BE2C (cell line): ENCODE results near the gene DFFB.

ENCODE experiments used
- DNase-seq: peaks from one replicate; pipeline ENCODE4 v3.0.0-alpha.2; 2020
- H3K27me3 ChIP-seq: fragments of 250-450 bp; sonication (Bioruptor Pico); 2 replicates; pipeline ENCODE4 v1.5.1; 2020; ENCODE audit warnings: mild to moderate bottlenecking
- H3K36me3 ChIP-seq: fragments of 250-450 bp; sonication (Bioruptor Pico); 2 replicates; pipeline ENCODE4 v1.5.1; 2020; ENCODE audit warnings: mild to moderate bottlenecking
- H3K4me1 ChIP-seq: fragments of 250-450 bp; sonication (Bioruptor Pico); 2 replicates; pipeline ENCODE4 v1.5.1; 2020
- H3K4me3 ChIP-seq: 2 replicates; pipeline ENCODE4 v1.5.1; 2011; ENCODE audit warnings: low read depth, low read length
- H3K9me3 ChIP-seq: fragments of 250-450 bp; sonication (Bioruptor Pico); 2 replicates; pipeline ENCODE4 v1.5.1; 2020
- CTCF ChIP-seq: IDR thresholded peaks from 2 replicates; pipeline ENCODE4 v1.5.1; 2012; ENCODE audit warnings: mild to moderate bottlenecking, low read depth, low read length

The DFFB gene

GRCh38 chr1:3820316-3820715, 37.0 kb upstream of the DFFB start:
- H3K4me3 ChIP-seq = no peak overlapping the region
- DNase-seq = no peak
- H3K27me3 ChIP-seq = no peaks in the 10 kb centered on the region
- no peaks in the 10 kb centered on the region for H3K9me3 ChIP-seq
- no peak for TF ChIP-seq CTCF
- peaks cover 10% of the 10 kb centered on the region for H3K4me1 ChIP-seq
- H3K36me3 ChIP-seq = no peaks in the 10 kb centered on the region

GRCh38 chr1:3821004-3821403, 36.3 kb upstream of the DFFB start:
- Histone ChIP-seq H3K9me3 (no peaks in the 10 kb centered on the region), H3K36me3 (no peaks in the 10 kb centered on the region), H3K4me3 (no peak overlapping the region), H3K27me3 (no peaks in the 10 kb centered on the region), H3K4me1 (peaks cover 10% of the 10 kb centered on the region)
- no peak for TF ChIP-seq CTCF
- DNase-seq = peak; percentile 79

- TF ChIP-seq CTCF = peak; percentile 15; the same call in 1 of the 2 replicates
- Histone ChIP-seq H3K9me3 (no peaks in the 10 kb centered on the region), H3K36me3 (no peaks in the 10 kb centered on the region), H3K4me1 (peaks cover 10% of the 10 kb centered on the region), H3K27me3 (no peaks in the 10 kb centered on the region), H3K4me3 (no peak overlapping the region)
- peak; percentile 20 for DNase-seq
Observed at GRCh38 chr1:3821447-3821846, 35.8 kb upstream of the DFFB start.

GRCh38 chr1:3821908-3822307, 35.4 kb upstream of the DFFB start:
- Histone ChIP-seq H3K4me1 (peaks cover 10% of the 10 kb centered on the region), H3K9me3 (no peaks in the 10 kb centered on the region), H3K36me3 (no peaks in the 10 kb centered on the region), H3K27me3 (no peaks in the 10 kb centered on the region), H3K4me3 (no peak overlapping the region)
- DNase-seq = no peak
- TF ChIP-seq CTCF = no peak

- Histone ChIP-seq H3K9me3 (no peaks in the 10 kb centered on the region), H3K36me3 (no peaks in the 10 kb centered on the region)
- TF ChIP-seq CTCF = no peak
Observed at GRCh38 chr1:3822421-3822820, 34.9 kb upstream of the DFFB start.

GRCh38 chr1:3824650-3825049, 32.6 kb upstream of the DFFB start:
- H3K27me3 ChIP-seq = no peaks in the 10 kb centered on the region
- H3K36me3 ChIP-seq = no peaks in the 10 kb centered on the region
- H3K9me3 ChIP-seq = no peaks in the 10 kb centered on the region
- peaks cover 10% of the 10 kb centered on the region for H3K4me1 ChIP-seq
- DNase-seq = no peak
- no peak for TF ChIP-seq CTCF
- no peak overlapping the region for H3K4me3 ChIP-seq

More at GRCh38 chr1:3822421-3822820, 34.9 kb upstream of the DFFB start:
- Histone ChIP-seq H3K4me3 (no peak overlapping the region), H3K4me1 (peaks cover 10% of the 10 kb centered on the region), H3K27me3 (no peaks in the 10 kb centered on the region)
- DNase-seq = no peak
